NCI-H2107 treated with DMSO at 0.1 percent for 48 hours (cell line): Measurements from ENCODE around the gene UQCRHL.

Experiments used
- DNase-seq: peaks from one replicate; lab custom pipeline; 2025; ENCODE audit not compliant: unreplicated experiment; lab: John Stamatoyannopoulos, UW

The UQCRHL gene

GRCh38 chr1:15799004-15799867 lies 8.2 kb downstream of the UQCRHL start:
- DNase-seq: no peak

- no peak for DNase-seq
Observed at GRCh38 chr1:15797614-15798390, 9.6 kb downstream of the UQCRHL start.

DNA sequence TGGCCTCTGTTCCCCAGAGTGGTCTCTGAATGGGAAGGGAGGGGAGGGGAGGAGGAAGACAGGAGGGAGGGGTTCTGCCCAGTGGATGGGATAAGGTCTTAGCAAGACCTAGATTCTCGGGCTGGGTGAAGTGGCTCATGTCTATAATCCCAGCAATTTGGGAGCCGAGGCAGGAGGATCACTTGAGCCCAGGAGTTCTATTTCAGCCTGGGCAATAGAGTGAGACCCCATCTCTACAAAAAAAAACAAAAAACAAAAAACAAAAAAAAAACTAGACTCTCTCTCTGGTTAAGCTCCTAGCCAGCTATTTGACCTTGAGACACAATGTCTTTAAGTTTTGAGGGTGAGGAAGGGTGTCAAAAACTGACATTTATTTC lies 11.4 kb downstream of the UQCRHL start:
- DNase-seq: no peak

- DNase-seq: no peak
Observed at GRCh38 chr1:15788624-15789301, 18.7 kb downstream of the UQCRHL start.

DNA sequence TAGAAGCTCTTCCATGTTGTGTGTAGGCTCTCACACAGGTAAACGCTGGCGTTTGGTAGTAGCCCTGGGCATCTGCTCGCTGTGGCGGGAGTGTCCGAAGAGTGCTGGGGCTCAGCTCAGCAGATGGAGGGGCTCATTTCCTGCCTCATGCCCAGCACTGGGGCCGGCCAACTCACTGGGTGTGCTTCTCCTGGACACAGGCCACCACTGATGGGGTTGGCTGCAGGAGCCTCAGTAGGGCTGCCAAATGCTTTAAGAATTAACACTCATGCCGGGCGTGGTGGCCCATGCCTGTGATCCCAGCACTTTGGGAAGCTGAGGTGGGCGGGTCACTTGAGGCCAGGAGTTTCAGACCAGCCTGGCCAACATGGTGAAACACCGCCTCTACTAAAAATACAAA lies 20.9 kb downstream of the UQCRHL start:
- no peak for DNase-seq

- DNase-seq: no peak
Observed at GRCh38 chr1:15785683-15786082, 21.8 kb downstream of the UQCRHL start.

DNA sequence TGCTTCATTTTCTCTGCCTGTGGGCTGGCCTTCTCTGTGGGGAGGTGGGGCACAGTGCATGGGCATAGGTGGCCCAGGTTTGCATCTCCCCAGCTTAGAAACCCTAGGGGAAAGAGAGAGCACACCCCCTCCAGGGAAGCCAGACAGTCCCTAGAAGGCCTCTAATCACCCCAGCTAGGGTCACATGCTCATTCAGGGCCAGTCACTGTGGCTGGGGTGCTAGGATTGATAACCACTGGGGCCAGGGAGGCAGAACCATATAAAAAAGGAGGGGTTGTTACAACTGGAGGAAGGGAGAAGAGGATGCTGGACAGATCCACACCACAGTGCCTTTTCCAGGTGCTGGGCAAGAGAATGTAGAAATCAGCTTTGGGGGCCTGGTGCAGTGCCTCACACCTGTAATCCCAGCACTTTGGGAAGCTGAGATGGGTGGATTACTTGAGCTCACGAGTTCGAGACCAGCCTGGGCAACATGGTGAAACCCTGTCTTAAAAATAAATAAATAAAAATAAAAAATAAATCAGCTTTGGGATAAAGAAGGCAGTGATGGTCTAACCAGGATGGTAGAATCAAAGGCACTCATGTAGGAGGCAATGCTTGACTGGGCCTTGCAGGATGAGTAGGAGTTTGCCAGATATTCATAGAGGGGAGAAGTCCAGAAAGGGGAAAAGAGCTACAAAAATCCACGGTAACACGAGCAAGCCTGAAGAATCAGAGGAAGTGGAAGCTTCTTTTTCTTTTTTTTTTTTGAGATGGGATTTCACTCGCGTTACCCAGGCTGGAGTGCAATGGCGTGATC lies 29.3 kb downstream of the UQCRHL start:
- DNase-seq: no peak

- no peak for DNase-seq
Observed at GRCh38 chr1:15775706-15776105, 31.7 kb downstream of the UQCRHL start.

DNA sequence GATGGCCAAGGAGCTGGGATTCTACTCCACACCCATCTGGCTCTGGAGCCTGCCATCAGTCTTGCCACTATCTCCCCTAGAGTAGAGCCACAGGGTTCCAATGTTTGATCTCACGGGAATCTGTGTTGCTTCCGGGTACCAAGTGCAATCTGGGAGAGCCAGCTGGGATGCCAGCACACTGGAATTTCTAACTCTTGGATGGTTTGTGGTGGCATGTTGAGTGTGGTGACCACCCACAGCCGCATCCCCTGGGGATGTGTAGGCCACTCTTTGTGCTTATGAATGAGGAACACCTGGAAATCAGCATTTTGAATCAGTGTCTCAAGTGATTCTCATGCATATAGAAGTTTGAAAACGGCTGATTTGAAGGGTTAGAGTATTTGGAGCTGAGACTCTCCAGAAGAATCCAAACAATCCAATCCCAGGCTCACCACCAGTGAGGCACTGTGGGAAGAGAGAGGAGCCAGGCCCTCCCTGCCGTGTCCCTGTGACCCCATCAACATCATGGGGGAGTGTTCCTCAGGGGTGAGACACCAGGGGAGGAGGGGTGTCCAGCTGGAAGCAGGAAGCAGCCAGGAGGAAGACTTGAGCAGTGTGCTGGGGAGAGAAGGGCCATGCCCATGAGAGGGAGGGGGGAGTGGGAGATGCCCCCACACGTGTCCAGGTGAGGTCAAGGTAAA lies 35.5 kb downstream of the UQCRHL start:
- no peak for DNase-seq

DNA sequence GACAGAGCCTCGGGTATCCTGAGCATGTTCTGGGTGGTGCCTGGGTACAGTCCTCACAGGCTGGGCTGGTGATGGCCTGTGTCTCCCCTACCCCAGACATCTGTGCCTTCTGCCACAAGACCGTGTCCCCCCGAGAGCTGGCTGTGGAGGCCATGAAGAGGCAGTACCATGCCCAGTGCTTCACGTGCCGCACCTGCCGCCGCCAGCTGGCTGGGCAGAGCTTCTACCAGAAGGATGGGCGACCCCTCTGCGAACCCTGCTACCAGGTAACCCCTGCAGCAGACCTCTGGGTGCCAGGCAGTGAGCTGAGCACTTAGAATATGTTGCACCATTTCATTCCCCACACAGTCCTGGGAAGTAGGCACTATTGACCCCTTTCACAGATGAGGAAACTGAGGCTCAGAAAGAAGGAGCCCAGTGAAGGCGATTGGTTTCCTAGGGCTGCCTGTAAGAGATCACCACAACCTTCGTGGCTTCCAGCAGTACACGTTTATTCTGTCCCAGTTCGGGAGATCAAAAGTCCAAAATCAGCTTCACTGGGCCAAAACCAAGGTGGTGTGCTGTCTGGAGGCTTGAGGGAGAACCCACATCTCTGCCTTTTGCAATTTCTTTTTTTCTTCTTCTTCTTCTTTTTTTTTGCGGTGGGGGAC lies 37.0 kb downstream of the UQCRHL start:
- DNase-seq: no peak

DNA sequence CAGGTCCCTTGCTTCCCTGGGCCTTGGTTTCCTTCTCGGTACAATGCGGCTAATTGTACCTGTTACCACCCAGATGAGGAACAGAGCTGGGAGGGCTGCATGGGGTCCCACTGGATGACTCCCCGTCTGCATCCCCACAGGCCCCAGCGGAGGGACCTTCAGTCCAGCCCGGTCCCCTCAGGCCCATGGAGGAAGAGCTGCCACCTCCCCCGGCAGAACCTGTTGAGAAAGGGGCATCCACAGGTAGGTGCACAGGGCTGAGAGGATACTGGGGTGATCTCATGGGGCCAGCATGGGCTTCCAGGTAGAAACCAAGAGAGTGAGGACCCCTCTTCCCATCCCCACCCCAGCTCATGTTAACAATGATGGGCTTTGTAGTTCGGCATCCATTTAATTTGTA lies 39.1 kb downstream of the UQCRHL start:
- no peak for DNase-seq

DNA sequence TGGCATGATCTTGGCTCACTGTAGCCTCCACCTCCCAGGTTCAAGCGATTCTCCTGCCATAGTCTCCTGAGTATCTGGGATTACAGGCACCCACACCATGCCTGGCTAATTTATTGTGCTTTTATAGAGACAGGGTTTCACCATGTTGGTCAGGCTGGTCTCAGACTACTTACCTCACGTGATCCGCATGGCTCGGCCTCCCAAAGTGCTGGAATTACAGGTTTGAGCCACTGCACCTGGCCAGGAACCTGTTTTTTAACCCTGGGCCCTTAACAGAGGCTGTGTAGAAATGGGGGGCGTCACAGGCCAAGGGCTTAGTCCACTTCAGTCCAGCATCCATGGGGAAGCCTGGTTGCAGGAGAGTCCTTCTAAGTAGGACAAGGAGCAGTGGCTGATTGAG lies 39.5 kb downstream of the UQCRHL start:
- no peak for DNase-seq

DNA sequence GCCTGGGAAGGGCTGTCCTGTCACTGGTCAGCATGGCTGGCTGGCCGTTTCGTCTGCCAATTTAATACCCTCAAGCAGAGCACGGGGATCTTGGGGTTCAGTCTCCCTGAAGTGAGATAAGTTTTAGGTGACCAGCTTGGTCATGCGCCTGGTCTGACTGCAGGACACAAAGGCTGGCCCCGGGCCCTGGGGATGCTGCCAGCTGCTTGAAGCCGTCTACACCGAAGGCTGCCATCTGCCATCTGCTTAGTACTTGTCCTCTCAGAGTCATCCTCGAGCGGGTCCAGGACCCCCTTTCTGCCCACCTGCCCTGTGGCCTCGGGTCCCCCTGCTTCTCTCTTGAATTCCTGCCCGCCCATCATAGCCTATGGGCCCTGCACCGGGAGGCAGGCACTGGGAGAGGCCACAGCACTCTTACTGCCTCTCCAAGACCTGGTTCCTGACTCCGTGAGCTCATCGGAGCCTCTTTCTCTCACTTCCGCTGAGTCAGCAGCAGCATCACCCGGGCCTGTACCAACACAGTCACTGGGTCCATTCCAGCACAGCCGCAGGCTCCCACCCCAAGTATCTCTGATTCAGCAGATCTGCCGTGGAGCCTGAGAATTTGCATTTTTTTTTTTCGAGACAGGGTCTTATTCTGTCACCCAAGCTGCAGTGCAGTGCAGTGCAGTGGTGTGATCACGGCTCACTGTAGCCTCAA lies 41.8 kb downstream of the UQCRHL start:
- no peak for DNase-seq

DNA sequence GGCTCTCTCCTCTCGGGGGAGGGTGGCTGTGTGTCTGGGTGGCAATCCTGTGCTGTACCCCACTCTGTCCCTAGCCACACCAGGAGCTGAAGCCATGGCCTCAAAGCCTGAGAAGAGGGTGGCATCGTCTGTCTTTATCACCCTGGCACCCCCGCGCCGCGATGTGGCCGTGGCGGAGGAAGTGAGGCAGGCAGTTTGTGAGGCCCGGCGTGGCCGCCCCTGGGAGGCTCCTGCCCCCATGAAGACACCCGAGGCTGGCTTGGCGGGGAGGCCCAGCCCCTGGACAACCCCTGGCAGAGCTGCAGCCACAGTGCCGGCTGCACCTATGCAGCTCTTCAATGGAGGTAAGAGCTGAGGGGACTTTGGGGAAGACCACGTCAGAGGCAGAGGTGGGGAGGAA lies 42.6 kb downstream of the UQCRHL start:
- DNase-seq: no peak

- DNase-seq: no peak
Observed at GRCh38 chr1:15764269-15764764, 43.1 kb downstream of the UQCRHL start.

DNA sequence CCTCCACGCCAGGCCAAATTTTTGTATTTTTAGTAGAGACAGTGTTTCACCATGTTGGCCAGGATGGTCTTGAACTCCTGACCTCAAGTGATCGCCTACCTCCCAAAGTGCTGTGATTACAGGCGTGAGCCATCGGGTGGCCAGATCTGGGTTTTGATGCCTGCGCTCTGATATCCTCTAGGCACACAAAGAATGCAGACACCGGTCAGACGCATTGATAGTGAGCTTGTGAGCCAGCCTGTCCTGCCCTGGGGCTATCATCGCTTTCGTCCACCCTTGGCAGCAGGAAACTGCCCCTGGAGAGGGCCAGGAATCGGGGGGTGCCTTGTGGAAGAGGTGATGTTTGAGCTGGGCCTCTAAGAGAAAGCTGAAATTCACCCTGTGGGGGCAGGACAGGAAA lies 44.9 kb downstream of the UQCRHL start:
- no peak for DNase-seq

GRCh38 chr1:15761366-15762128 lies 45.9 kb downstream of the UQCRHL start:
- DNase-seq: no peak

DNA sequence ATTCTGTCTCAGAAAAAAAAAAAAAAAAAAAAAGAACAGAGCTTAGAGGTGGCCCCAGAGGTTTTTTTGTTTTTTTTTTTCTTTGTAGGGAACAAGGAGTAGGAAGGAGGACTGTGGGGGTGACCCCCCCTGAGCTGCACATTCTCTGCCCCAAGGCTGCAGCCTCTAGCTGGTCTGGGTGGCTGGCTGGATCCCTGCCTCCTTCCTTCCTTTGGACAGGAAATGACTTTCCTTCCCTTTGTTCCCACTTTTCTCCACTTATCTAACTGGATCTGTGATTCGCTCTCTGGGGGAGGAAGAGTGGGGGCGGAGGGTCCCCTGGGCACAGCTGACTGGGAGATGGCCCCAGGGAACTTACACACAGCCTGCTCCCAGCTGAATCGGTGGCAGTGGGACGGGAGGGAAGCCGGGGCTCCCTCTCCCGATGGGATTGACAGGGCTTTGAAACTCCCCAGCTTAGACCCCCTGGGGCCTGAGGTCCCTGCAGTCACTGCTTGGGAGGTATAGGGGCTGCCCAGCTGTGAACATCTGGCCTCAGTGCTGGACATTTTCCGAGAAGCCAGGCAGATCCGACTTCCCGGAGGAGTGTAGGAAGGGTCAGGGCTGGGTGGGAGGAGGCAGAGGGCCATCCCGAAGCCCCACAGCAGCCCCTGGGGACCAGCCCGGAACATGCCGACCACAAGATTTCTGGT lies 46.8 kb downstream of the UQCRHL start:
- no peak for DNase-seq
